ENCODE measurements around the gene BTBD2. TPM values are rescaled to one million over a fixed set of nuclear protein-coding genes. Genes with fewer than 3 reads are reported as not detected.

BTBD2 gene
- total RNA-seq, 2 donors from 2014 or later, result 42.3 to 44.8 TPM

DNA sequence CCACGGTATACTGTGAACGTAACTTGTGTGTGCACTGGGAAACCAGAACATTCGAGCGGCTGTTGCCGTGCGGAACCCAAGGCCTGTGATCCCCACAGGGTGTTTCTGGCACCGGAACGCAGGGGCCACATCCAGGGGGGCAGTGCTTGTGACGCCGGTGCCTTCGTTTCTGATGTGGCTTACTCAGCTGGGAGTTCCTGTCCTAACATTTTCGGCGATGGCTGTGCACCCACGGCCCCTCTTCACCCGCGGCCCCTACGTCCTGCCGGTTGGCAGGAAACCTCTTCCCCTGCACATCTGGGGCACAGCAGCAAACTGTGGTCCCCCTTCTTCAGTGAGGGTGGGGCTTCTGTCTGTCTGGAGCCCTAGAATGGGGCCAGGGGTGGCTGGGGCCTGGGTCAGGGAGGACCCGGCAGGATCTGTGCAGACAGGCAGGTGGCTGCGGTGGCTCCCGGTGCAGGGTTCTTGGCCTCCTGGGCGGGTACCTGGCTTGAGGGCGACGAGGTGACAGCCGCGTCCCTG lies 48.4 kb downstream of the BTBD2 start:
- TF ChIP-seq POLR2A (IDR thresholded peaks at IDR 0.05), result no peak
- TF ChIP-seq, protein P1, sequence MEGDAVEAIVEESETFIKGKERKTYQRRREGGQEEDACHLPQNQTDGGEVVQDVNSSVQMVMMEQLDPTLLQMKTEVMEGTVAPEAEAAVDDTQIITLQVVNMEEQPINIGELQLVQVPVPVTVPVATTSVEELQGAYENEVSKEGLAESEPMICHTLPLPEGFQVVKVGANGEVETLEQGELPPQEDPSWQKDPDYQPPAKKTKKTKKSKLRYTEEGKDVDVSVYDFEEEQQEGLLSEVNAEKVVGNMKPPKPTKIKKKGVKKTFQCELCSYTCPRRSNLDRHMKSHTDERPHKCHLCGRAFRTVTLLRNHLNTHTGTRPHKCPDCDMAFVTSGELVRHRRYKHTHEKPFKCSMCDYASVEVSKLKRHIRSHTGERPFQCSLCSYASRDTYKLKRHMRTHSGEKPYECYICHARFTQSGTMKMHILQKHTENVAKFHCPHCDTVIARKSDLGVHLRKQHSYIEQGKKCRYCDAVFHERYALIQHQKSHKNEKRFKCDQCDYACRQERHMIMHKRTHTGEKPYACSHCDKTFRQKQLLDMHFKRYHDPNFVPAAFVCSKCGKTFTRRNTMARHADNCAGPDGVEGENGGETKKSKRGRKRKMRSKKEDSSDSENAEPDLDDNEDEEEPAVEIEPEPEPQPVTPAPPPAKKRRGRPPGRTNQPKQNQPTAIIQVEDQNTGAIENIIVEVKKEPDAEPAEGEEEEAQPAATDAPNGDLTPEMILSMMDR (IDR thresholded peaks at IDR 0.05), result no peak
- Histone ChIP-seq H3K36me3 (replicated peaks in 1 of 2; ENCODE audit: insufficient read depth in 1 of 2, low read depth in 2 of 2) (peaks cover 0 to 3% of the 10 kb centered on the region in 2 donors), H3K27me3 (no peaks in the 10 kb centered on the region), H3K9me3 (no peaks in the 10 kb centered on the region), H3K4me1 (no peaks in the 10 kb centered on the region), H3K4me3 (no peak overlapping the region), H3K27ac (no peak overlapping the region)
- WGBS, 2 donors, result 85 to 97% methylated on average over 11 to 26 of the region's 26 CpGs
- DNase-seq (no peak), ATAC-seq (no peak)
- intact Hi-C loops (cut with DNase I), result no loop called here

DNA sequence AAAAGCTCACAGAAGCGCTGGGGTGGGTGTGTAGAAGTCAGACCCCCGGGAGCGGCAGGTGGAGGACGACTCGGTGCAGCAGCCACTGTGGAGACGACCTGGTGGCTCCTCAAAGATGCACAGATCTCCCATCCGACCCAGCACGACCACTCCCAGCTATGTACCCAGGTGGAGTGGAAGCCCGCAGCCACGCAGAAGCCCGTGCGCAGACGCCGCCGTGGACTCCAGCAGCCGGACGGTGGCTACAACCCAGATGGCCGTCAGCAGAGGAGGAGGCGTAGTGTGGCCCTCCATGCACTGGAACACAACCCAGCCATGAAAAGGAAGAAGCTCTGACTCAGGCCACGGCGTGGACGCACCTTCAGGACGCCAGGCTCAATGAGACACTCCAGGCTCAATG lies 52.8 kb downstream of the BTBD2 start:
- ATAC-seq, result no peak
- no peak overlapping the region for H3K4me3 ChIP-seq
- H3K36me3 ChIP-seq (replicated peaks in 1 of 2; ENCODE audit: insufficient read depth in 1 of 2, low read depth in 2 of 2), result no peaks in the 10 kb centered on the region
- WGBS, 2 donors, result 95 to 98% methylated on average over 13 to 23 of the region's 23 CpGs
- no peak for DNase-seq
- intact Hi-C loops (cut with DNase I), result no loop called here
- H3K9me3 ChIP-seq, result no peaks in the 10 kb centered on the region
- no peaks in the 10 kb centered on the region for H3K27me3 ChIP-seq
- H3K27ac ChIP-seq, result no peak overlapping the region
- no peak for TF ChIP-seq POLR2A (IDR thresholded peaks at IDR 0.05)
- TF ChIP-seq, protein P1 (IDR thresholded peaks at IDR 0.05), result no peak
- no peaks in the 10 kb centered on the region for H3K4me1 ChIP-seq

DNA sequence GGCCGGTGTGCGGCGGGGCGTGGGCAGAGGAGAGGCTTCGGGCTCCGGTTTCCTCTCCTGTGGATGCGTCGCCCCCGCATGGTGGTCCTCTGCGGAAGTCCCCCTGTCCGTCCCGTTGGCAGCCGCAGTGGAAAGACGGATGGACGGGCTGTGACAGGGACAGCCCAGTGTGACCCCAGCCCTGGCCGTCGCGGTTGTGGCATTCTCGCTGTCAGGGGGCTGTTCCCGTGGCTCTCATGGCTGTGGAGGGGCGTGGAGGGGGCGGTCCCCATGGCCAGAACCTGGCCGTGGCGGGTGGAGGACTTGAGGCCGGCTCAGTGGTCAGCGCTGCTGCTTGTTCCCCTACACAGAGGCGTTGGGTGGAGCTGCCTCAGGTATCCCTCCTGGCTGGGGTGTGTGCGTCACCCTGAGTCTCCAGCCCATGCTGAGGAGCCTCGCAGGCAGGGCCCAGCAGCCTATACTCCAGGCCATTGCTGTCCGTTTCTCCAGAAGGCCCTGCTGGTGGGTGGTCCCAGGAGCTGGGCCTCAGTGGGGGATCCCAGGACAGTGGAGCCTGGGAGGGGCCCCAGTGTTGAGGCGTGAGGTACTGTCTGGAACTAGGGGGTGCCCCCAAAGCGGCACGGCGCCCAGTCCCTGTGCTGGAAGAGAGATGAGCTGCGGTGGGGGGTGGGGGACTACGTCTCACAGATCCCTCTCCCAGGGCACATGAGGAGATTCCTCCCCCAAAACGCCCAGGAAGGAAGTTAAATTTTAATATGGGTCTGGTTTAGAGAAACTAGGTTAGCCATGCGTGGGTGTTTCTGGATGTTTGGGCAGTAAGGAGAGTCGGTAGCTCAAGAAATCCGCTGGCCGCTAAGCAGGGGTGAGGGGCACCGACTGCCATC lies 54.3 kb downstream of the BTBD2 start:
- Histone ChIP-seq H3K36me3 (replicated peaks in 1 of 2; ENCODE audit: insufficient read depth in 1 of 2, low read depth in 2 of 2) (no peaks in the 10 kb centered on the region), H3K27ac (no peak overlapping the region), H3K27me3 (no peaks in the 10 kb centered on the region), H3K9me3 (no peaks in the 10 kb centered on the region), H3K4me3 (no peak overlapping the region), H3K4me1 (no peaks in the 10 kb centered on the region)
- 84 to 87% methylated on average over 17 to 41 of the region's 42 CpGs for WGBS, 2 donors
- no peak for DNase-seq
- intact Hi-C loops (cut with DNase I), result no loop called here
- TF ChIP-seq, protein P1 (IDR thresholded peaks at IDR 0.05), result no peak
- TF ChIP-seq POLR2A (IDR thresholded peaks at IDR 0.05), result no peak
- ATAC-seq, result no peak

DNA sequence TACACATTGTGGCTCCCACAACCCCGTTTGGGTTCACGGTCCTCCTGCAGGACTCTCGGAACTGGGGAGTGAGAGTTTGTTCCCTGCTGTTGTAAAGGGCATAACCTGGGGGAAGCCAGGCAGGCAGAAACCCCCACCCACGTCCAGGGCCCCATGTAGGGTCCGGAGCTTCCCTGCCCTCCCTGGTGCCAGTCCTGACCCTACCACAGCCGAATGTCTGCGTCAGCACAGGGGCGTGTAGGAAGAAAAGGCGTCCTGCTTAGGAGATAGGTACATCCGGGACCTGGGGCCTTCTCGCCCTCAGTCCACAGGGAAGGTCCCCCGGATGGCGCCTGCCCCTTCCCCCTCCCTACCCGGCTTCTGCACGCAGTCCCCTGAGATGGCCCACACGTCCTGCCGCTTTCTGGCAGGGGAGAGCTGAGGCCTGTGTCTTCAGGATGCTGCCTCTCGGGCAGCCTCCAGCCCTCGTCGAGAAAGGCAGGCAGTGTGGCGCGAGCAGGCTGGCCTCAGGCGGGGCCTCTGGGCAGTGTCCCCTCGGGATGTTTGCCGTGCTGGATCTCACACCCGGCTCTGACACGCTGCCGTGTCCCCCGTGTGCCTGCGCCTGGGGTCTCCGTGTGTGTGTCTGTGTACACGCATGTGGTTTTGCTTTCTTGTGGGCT lies 55.5 kb downstream of the BTBD2 start:
- no peak overlapping the region for H3K27ac ChIP-seq
- TF ChIP-seq, protein P1 (IDR thresholded peaks at IDR 0.05), result no peak
- no peak for TF ChIP-seq POLR2A (IDR thresholded peaks at IDR 0.05)
- no peak overlapping the region for H3K4me3 ChIP-seq
- ATAC-seq, result no peak
- H3K4me1 ChIP-seq, result no peaks in the 10 kb centered on the region
- H3K36me3 ChIP-seq (replicated peaks in 1 of 2; ENCODE audit: insufficient read depth in 1 of 2, low read depth in 2 of 2), result no peaks in the 10 kb centered on the region
- WGBS, 2 donors, result 94 to 95% methylated on average over 18 to 31 of the region's 32 CpGs
- no peak for DNase-seq
- intact Hi-C loops (cut with DNase I), result no loop called here
- no peaks in the 10 kb centered on the region for H3K9me3 ChIP-seq
- no peaks in the 10 kb centered on the region for H3K27me3 ChIP-seq
